Central memory CD4-positive, alpha-beta T cell (primary cell): ENCODE data around the gene TPO.

Experiments used
- DNase-seq: peaks from one replicate; pipeline ENCODE4 v3.0.0; 2022

Gene TPO

DNA sequence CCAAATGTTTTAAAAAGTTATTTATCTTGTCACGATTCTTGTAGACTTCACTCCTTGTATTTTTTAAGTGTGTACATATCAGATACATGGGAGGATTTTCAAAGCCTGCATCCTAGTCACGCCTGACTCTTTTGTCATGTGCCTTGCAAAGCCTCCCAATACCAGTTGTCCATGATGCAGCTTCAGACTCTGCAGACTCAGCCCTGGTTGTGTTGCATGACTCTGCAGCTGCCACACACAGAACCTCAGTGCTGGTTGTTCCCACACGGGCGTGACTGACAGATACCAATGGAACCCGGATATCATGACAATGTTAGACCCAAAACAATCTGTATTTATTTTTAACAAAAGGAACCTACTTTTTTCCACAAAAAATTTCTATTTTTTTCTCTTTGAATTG lies 38.2 kb downstream of the TPO start:
- DNase-seq: no peak

DNA sequence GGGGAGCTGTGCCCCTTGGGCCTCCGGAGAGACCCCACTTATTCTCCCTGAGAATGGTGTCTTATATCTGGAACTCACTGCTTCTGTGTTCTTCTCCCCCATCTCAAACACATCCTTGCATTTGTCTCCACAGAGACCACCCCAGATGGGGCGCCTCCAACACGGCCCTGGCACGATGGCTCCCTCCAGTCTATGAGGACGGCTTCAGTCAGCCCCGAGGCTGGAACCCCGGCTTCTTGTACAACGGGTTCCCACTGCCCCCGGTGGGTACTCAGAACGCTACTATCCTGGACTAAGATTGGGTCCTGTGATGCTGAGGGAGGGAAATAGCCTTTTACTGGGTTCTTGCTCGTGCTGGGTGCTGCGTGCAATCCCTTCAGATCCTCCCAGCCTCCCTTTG lies 40.3 kb downstream of the TPO start:
- DNase-seq: no peak

DNA sequence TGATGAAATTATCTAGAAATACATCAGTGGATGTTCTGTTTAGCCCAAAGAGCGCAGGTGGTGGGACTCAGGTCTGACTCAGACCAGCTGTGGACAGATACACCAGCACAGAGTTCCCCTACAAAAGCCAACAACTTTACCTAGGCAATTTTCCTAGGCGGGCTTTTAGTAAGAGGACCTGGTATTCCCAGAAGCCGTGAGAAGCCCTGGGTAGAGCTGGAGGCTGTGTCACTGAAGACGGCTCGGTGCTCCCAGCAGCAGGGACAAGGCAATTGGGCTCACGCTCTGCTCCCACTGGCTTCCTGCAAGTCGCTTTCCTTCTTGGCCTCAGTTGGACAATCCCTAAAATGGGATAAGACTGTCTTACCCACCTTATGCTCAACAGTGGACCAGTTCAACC lies 41.1 kb downstream of the TPO start:
- DNase-seq: no peak

DNA sequence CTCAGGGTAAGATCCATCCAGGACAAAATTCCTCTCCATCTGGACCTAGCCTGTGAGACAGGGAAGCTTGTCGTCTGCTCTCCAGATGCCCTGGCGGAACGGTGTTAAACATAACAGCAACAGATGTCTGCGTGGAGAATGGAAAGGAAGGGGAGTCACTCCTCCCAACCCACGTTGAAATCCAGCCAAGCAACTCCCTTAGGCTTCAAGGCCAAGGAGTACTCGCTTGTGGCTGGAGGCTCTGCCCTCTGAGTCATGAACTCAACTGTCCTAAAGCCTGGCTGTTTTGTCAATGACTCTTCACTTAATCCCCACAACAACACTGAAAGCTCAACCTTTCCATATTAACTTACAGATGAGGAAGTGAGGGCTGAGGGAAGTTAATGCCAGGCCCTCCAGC lies 42.2 kb downstream of the TPO start:
- DNase-seq: no peak

DNA sequence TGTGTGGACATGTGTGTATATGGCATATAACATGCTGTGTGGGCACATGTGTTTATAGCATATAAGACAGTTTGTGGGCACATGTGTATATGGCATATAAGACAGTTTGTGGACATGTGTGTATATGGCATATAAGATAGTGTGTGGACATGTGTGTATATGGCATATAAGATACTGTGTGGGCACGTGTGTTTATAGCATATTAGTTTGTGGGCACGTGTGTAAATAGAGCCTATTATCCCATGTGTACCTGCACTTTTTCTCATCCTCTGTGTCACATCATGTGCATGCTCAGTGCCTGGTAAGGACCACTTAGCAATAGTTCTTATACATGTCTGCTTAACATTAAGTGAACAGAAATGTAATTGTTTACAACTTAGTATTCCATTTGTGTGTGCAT lies 45.2 kb downstream of the TPO start:
- no peak for DNase-seq

DNA sequence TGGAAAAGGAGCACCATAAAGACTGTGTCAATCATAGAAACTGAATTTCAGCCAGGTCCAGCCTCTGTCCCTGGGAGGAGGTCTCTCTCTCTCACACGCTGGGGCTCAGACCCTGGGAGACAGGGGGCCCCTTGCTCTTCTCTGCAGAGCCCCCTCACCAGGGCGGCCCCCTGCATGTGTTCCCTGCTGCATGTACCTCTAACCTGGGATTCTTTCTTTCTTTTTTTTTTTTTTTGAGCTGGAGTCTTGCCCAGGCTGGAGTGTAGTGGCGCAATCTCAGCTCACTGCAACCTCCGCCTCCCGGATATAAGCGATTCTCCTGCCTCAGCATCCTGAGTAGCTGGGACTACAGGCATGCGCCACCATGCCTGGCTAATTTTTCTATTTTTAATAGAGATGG lies 46.5 kb downstream of the TPO start:
- DNase-seq: no peak

DNA sequence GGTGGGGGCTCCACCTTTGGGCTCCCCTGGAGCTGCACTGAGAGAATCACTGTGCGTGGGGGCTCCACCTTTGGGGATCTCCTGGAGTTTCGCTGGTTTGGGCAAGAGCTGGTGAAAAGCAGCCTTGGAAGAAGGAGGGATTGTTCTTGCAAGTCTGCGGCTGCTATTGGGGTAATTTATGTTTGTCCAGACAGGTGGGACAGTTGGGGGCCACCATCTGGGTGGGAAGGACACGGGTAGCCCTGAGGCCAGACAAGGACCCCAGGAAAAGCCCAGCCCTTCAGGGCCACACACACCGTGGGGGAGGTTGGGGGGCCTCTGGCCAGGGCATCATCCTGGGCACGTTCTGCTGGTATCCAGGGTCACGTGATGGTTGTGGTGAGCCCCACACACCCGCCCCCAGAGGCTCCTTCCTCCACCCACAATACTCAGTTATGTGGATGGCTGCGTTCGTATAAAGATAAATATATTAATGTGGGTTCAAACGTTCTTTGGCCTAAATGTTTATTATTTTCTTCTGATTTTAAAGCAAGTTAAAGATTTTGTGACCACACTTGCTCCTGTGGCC lies 47.7 kb downstream of the TPO start:
- DNase-seq: no peak

DNA sequence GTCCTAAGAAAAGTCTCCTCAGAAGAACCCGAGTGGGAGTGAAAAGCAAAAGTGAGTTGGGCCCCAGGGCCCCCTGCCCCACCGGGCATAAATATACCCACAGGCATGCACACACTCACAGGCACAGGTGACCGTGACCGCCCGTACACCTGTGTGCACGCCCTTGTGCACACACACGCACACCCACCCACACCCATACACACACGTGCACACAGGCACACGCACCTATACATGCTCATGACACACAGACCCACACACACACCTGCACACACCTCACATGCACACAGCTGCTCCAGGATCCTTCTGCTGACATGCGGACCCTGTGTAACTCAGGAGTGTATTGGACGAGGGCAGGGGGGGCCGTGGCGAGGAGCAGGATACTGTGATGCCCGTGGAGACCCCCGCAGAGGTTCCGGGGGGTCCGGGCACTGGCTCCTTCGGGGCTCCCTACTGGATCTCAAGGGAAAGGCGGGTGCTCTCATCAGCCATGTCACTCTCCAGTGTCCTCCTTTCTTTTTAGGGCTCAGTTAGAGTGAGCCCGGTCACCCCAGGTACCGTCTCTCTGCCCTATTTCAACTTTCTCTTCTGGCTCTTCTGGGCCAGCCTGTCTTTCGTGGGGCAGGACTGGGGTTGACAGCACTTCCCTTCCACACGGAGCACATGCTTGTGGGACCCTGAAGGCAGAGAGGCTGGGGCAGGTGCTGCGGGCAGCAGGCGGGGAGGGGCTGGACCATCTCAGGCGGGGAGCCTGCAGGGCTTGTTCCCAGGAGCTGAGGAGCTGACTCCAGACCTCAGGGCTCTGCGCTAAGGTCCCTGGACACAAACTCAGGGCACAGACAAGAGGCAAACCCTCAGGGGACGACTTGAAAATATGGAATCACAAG lies 48.5 kb downstream of the TPO start:
- no peak for DNase-seq

DNA sequence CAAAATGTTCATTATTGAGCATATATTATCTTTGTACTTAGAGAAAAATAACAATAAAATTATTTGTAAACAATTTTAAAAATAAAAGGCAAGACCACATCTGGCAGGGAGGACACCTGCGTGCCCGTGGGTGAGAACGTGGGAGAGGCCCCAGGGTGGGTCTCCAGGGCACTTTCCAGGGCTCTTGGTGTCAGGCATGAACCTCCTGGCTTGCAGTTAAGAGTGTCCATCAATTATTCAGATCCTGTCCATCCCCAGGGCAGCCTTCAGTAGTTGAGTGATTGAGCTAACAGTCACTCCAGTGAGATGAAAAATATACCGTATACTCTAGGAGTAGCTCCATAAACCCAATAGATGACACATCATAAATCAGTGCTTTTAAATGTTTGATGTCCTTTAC lies 49.7 kb downstream of the TPO start:
- no peak for DNase-seq

DNA sequence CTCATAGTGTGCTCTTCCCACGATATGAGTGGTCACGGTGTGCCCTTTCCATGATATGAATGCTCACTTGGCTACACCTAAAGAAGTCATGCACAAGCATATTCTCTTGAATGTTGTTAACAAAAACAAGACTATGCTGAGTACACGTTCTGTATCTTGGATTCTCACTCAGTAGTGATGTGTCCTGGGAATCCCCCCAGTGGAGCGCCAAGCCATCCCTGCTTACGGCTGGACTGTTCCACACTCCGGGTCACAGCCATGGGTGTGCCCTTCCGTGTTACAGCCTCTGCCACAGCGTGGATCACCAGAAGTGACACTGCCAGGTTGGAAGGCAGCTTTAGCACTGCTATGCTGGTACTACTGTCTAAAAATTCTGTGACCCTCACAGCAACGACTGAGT lies 59.1 kb downstream of the TPO start:
- no peak for DNase-seq

DNA sequence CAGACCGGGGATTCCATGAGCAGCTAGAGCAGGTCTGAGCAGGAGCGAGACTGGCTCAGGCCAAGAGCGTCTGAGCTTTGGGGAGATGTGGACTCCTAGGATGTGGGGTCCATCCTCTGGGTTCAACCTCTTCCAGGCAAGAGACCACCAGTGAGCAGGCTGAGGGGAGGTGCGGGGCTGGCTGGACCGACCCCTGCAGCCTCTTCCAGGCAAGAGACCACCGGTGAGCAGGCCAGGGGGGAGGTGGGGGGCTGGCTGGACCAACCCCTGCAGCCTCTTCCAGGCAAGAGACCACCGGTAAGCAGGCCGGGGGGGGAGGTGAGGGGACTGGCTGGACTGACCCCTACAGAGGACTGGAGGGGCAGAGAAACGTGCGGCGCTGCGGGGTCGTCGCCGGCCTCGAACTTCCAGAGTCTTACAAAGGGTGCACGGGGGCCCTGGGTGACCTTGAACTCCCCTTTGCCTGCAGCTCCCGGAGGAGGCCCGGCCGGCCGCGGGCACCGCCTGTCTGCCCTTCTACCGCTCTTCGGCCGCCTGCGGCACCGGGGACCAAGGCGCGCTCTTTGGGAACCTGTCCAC lies 63.4 kb downstream of the TPO start:
- DNase-seq: no peak

DNA sequence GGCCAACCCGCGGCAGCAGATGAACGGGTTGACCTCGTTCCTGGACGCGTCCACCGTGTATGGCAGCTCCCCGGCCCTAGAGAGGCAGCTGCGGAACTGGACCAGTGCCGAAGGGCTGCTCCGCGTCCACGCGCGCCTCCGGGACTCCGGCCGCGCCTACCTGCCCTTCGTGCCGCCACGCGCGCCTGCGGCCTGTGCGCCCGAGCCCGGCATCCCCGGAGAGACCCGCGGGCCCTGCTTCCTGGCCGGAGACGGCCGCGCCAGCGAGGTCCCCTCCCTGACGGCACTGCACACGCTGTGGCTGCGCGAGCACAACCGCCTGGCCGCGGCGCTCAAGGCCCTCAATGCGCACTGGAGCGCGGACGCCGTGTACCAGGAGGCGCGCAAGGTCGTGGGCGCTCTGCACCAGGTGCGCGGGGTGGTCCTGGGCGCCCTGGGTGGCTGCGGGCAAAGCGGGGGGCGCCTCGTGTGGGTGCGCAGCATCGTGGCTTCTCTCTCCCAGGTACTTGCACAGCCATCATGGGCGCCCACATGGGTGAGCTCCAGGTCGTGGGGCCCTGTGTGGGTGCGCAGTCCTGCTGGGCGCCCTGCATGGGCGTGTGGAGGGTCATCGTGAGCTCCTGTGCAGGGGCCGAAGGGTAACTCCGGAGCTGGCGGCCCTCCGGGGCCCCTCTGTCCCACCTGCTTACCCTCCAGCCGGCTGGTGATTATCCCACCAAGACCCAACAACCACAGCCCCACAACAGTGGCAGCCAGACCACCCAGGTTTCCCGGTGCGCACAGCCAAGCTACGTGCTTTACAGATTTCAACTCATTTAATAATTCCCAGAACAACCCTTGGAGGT lies 64.2 kb downstream of the TPO start:
- DNase-seq: no peak

DNA sequence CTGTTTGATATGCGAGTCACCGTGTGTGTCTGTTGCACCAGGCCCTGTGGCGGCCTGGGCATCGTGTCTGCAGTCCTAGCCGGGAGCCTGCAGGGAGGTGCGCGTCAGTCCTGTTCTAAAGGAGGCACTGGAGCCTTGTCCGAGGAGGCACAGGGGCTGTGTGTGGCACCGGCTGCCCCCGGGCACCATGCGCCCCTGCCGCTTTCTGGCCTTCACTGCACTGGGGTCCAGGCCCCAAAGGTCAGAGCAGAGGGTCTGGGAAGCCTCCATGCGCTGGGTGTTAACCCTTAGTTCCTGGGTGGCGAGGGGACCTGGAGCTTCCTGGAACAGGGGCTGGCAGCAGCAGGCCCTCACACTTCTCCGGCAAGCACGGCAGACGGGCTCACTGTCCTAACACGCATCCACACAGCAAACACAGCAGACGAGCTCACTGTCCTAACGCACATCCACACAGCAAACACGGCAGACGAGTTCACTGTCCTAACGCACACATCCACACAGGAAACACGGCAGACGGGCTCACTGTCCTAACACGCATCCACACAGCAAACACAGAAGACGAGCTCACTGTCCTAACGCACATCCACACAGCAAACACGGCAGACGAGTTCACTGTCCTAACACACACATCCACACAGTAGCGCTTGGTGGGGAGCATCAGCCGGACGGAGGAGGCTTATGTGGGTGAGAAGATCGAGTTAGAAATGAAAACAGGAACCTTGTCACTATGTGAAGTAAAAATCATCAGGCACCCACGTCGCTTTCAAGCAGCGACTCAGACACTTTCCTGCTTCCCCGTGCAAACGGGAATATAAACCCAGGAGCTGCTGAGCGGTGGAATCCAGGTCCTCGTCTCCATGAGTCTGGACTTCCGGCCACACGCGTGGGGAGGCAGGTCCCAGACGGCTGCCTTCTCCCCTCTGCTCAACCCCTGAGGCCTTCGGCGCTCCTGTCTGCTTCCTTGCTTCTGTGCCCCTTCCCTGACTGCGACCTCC lies 65.3 kb downstream of the TPO start:
- DNase-seq: no peak

DNA sequence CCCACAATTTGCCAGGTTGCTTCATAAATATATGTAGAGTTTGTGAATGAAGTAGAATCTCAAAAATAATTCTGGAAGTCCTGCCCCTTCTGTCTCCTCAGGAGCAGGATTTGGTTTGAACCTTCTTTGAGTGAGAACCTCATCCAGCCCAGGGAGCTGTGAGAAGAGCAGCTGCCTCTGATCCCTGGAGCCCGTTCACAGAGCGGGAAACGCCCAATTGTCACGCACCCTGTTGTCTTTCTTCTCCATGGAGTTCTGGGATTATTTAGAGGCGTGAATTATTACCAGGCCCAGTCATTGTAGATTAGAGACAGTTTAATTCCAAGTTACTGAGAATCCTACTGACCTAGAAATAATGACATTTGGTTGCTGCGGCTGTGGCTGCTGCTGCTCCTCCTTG lies 66.1 kb downstream of the TPO start:
- no peak for DNase-seq

DNA sequence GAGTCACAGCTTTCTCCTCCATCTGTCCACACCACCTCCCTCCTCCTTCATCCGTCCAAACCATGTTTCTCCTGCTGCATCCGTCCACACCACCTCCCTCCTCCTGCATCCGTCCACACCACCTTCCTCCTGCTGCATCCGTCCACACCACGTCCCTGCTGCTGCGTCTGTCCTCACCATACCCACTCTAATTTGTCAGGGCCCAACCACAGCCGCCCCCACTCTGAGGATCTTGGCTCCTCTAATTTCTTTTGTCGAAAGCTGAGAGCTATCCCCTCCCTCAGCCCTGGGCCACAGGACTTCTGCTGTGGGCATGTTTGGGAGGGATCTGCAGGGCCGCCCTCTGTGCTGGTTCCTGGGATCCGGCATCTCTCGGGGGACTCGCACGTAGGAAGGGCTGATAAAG lies 67.4 kb downstream of the TPO start:
- no peak for DNase-seq

DNA sequence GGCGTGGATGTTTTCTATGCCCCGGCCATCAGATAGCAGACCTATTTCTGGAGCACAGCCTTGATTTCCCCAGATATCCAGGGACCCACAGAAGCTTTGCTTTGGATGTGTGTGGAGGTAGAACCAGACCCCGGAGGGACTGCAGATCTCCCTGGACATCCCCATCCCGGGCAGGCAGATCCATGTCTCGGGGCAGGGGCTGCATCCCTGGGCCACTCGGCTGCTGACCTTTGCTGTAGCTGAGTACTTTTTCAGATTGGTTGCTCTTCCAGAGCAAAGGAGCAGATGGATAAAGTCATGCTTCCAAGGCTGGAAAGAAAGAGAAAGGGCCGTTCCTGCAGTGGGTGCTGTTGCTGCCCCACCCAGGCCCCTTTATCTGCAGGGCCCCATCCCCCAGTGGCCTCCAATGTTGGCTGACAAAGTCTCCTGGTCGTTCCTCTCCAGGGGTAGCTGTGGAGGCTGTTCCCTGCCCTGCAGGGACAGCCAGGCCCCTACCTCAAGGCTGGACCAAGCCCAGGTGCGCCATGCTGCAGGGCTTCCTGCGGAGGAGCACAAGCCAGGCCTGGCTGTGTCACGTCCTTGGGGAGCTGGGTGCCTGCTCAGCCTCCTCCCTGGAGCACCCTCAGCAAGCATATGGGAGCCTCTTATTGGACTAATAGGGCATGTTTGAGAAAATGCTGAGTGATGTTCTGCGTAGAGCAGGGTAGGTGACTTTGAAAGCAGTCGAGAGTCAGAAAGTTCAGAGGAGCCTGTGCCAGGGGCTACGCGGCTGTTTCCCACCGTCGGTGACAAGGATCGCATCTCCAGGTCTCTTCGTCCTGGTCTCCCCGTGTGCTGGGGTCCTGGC lies 68.4 kb downstream of the TPO start:
- DNase-seq: no peak

DNA sequence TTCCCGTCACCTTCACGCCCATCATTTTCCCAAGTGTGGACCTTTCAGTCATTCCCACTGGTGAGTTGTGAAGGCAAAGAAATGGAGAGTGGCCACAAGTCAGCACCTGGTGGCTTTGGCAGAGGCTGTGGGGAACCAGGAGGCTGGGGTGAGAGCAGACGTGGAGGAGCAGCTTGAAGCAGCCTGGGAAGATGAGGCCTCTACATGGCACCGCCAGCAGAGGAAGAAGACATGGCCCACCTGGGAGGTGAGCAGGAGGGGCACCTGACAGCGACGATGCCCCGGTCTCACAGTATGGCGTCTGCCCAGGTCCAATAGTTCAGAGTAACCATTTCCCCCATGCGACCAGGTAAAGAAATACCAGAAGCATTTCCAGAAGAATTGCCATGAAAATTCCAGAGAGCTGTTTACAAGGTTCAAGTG lies 69.0 kb downstream of the TPO start:
- no peak for DNase-seq

DNA sequence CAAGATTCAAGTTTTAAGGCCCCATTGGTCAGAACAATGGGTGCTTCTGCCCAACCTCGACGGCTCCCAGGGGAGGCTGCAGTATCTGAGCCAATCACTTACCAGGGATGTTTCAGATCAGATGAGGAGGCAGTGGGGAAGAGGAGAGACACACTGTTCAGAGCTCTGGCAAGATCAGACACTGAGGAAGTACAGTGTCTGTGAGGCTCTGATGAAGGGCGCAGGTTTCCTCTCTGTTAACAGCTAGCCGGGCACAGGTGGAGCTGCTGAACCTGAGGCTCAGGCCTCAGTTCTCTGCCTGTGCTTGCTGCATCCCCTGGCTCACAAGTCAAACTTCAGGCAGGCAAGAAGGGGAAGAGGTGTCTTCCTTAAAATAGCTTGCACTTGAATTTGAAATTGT lies 69.7 kb downstream of the TPO start:
- no peak for DNase-seq

DNA sequence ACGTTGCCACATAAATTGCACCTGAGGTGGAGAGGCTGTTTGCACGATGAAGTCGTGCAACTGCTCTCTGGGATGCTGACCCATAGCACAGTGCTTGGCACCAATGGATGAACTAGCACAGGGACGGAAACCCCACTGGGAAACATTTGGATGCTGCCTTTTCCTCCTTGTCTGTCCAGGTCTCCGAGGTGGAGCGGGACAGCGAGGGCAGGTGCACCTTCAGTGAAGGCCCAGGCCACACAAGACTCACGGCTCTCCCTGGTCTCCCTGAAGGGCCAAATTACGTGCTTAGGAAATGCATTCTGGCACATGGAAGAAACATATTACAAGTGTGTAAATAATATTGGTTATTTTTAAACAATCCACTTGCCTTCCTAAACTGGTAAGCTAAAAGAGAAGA lies 70.3 kb downstream of the TPO start:
- DNase-seq: no peak

DNA sequence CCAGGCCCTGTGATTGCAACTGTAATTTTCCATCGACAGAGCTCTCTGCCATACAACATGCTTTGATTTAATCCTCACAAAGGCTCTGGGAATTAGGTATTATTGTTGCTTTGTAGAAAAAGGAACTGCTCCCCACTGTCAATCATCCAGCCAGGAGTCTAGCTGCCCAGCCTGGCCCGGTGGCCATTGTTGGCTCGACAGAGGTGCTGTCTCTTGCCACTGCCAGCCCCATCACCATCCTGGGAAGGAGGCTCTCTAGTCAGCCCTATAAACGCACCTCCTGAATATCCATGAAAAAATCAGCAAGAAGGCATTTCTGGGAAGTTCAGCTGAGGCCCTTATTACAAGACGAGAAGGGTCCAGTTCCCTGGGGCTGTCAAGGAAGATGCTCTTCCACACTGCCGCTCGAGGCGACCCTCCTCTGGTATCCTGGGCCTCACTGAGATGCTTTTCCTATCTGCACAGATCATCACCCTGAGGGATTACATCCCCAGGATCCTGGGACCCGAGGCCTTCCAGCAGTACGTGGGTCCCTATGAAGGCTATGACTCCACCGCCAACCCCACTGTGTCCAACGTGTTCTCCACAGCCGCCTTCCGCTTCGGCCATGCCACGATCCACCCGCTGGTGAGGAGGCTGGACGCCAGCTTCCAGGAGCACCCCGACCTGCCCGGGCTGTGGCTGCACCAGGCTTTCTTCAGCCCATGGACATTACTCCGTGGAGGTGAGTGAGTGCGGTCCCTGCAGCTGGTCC lies 71.0 kb downstream of the TPO start:
- no peak for DNase-seq
